HCT116 (cell line): ENCODE results near the gene GFY. TPM values are rescaled to one million over a fixed set of nuclear protein-coding genes. Genes with fewer than 3 reads are reported as not detected.
A peak's percentile ranks its signal among the peaks of the same experiment; 100 is the strongest.

Experiments used
- ATAC-seq: fragments of 200-7000 bp; cut with Tn5 transposase; 2 replicates; pipeline ENCODE4 v1.9.1; 2020; ENCODE audit warnings: mild to moderate bottlenecking, moderate library complexity
- Bru-seq: library from RNA; stranded (reverse); fragments of 400-500 nt; gene quantifications from one replicate; lab custom pipeline; 2021; lab: Mats Ljungman, UMichigan
- BruChase-seq, 2 experiments: library from RNA; stranded (reverse); fragments of 400-500 nt; gene quantifications; one replicate each; lab custom pipeline; 2021; lab: Mats Ljungman, UMichigan
- BruUV-seq: library from RNA; stranded (reverse); fragments of 400-500 nt; replicated peaks from 2 replicates; lab custom pipeline; 2021; lab: Mats Ljungman, UMichigan
- CTCF ChIA-PET: fragments of 300-600 bp; sonication (Branson Sonifier 250); formaldehyde crosslinking; loops from one replicate; lab custom pipeline; 2021; ENCODE audit warnings: antibody characterized with exemption; lab: Charles Lee
- POLR2A ChIA-PET: fragments of 300-600, 350-600 bp; sonication (Branson Sonifier 250); formaldehyde crosslinking; loops from one replicate; lab custom pipeline; 2021; ENCODE audit warnings: antibody characterized with exemption; lab: Charles Lee
- RAD21 ChIA-PET, 2 experiments: fragments of 300-600 bp; sonication (Branson Sonifier 250); formaldehyde crosslinking; loops; one replicate each; lab custom pipeline; 2023; ENCODE audit warnings: low total read pairs in 2 of 2; ENCODE audit not compliant: uncharacterized antibody in 2 of 2, unreplicated experiment in 2 of 2, low non-redundant PET in 1 of 2; lab: Charles Lee
- DNase-seq: peaks from one replicate; pipeline ENCODE4 v3.0.0-alpha.2; 2010; ENCODE audit warnings: low read depth, low spot score
- H2AFZ ChIP-seq: fragments of 200-600 bp; shearing (Covaris generic), sonication (generic); 2 replicates; pipeline ENCODE4 v1.6.1; 2017; ENCODE audit warnings: low read depth, mixed run types, mixed read lengths, antibody characterized with exemption, low read length; ENCODE audit not compliant: poor library complexity, severe bottlenecking
- H3K27ac ChIP-seq: 2 replicates; pipeline ENCODE4 v1.5.1; 2012; ENCODE audit warnings: low read depth, low read length
- H3K27me3 ChIP-seq: fragments of 200-600 bp; sonication (generic); 2 replicates; pipeline ENCODE4 v1.6.1; 2016; ENCODE audit warnings: mixed run types, low read length, mixed read lengths; ENCODE audit not compliant: insufficient read depth
- H3K36me3 ChIP-seq, 2 experiments: fragments of 200-500 bp in 1 of 2; fragments of 200-600 bp in 1 of 2; sonication (Bioruptor generic) in 1 of 2; sonication (generic) in 1 of 2; 2 replicates each; pipeline versions ENCODE4 v1.5.1 to v1.6.1; 2014 to 2016; ENCODE audit warnings: low read length in 2 of 2, inconsistent platforms in 1 of 2, mixed read lengths in 1 of 2, mixed run types in 1 of 2; ENCODE audit not compliant: insufficient read depth in 2 of 2, control insufficient read depth in 1 of 2
- H3K4me1 ChIP-seq, 2 experiments: fragments of 200-600 bp in 1 of 2; sonication (generic) in 1 of 2; 2 replicates each; pipeline versions ENCODE4 v1.5.1 to v1.6.1; 2012 to 2017; ENCODE audit warnings: low read length in 2 of 2, inconsistent platforms in 1 of 2, mild to moderate bottlenecking in 1 of 2, mixed read lengths in 1 of 2, mixed run types in 1 of 2, moderate library complexity in 1 of 2; ENCODE audit not compliant: insufficient read depth in 2 of 2, control insufficient read depth in 1 of 2
- H3K4me2 ChIP-seq: fragments of 200-600 bp; sonication (generic); 2 replicates; pipeline ENCODE4 v1.6.1; 2017; ENCODE audit warnings: mixed run types, low read length, mixed read lengths
- H3K4me3 ChIP-seq, 2 experiments: fragments of 200-600 bp in 1 of 2; sonication (generic) in 1 of 2; replicated peaks in 1 of 2; 2 replicates each; pipeline ENCODE4 v1.5.1; 2011 to 2016; ENCODE audit warnings: low read length in 2 of 2, control low read depth in 1 of 2, low read depth in 1 of 2, mild to moderate bottlenecking in 1 of 2, mixed read lengths in 1 of 2, mixed run types in 1 of 2
- H3K79me2 ChIP-seq: fragments of 200-600 bp; sonication (generic); 2 replicates; pipeline ENCODE4 v1.6.1; 2017; ENCODE audit warnings: mild to moderate bottlenecking, mixed run types, low read length, moderate library complexity, mixed read lengths; ENCODE audit not compliant: insufficient read depth
- H3K9ac ChIP-seq: fragments of 200-600 bp; sonication (generic); 2 replicates; pipeline ENCODE4 v1.6.1; 2016; ENCODE audit warnings: low read length, mixed read lengths
- H3K9me2 ChIP-seq: fragments of 200-600 bp; sonication (generic), shearing (Covaris generic); 2 replicates; pipeline ENCODE4 v1.6.1; 2017; ENCODE audit warnings: mixed run types, mild to moderate bottlenecking, moderate library complexity; ENCODE audit not compliant: insufficient read depth
- H3K9me3 ChIP-seq, 2 experiments: fragments of 200-500 bp in 1 of 2; fragments of 200-600 bp in 1 of 2; sonication (Bioruptor generic) in 1 of 2; sonication (generic) in 1 of 2; 2 replicates each; pipeline ENCODE4 v1.6.1; 2014 to 2017; ENCODE audit warnings: low read length in 2 of 2, mixed read lengths in 2 of 2, inconsistent platforms in 1 of 2, low read depth in 1 of 2, mild to moderate bottlenecking in 1 of 2, mixed run types in 1 of 2, moderate library complexity in 1 of 2; ENCODE audit not compliant: control insufficient read depth in 1 of 2, insufficient read depth in 1 of 2
- H4K20me1 ChIP-seq: fragments of 200-600 bp; sonication (generic), shearing (Covaris generic); 2 replicates; pipeline ENCODE4 v1.6.1; 2017; ENCODE audit warnings: mixed run types, mild to moderate bottlenecking, moderate library complexity; ENCODE audit not compliant: insufficient read depth
- CBX3 ChIP-seq: IDR thresholded peaks from 2 replicates; pipeline ENCODE4 v1.6.1; 2012; ENCODE audit warnings: low read depth
- ELF1 ChIP-seq: IDR thresholded peaks from 2 replicates; pipeline ENCODE4 v1.6.1; 2012; ENCODE audit warnings: low read depth, borderline replicate concordance
- EZH2 ChIP-seq: fragments of 200-600 bp; sonication (generic); IDR thresholded peaks from 2 replicates; pipeline ENCODE4 v1.6.1; 2017; ENCODE audit warnings: antibody characterized with exemption, mixed run types
- FOSL1 ChIP-seq: IDR thresholded peaks from 2 replicates; pipeline ENCODE4 v1.6.1; 2012; ENCODE audit warnings: low read depth
- JUND ChIP-seq: IDR thresholded peaks from 2 replicates; pipeline ENCODE4 v1.6.1; 2012
- POLR2AphosphoS5 ChIP-seq: IDR thresholded peaks from 2 replicates; pipeline ENCODE4 v1.6.1; 2011; ENCODE audit warnings: mild to moderate bottlenecking, low read depth, low read length, moderate library complexity
- SIN3A ChIP-seq: IDR thresholded peaks from 2 replicates; pipeline ENCODE4 v1.6.1; 2012; ENCODE audit warnings: low read depth
- SP1 ChIP-seq: IDR thresholded peaks from 2 replicates; pipeline ENCODE4 v1.6.1; 2012; ENCODE audit warnings: low read depth
- SRF ChIP-seq: IDR thresholded peaks from 2 replicates; pipeline ENCODE4 v1.6.1; 2012; ENCODE audit warnings: low read depth
- YY1 ChIP-seq: IDR thresholded peaks from 2 replicates; pipeline ENCODE4 v1.6.1; 2011; ENCODE audit warnings: low read length, low read depth, moderate library complexity, mild to moderate bottlenecking; ENCODE audit not compliant: insufficient replicate concordance; ENCODE audit errors: extremely low read depth
- ZBTB33 ChIP-seq: IDR thresholded peaks from 2 replicates; pipeline ENCODE4 v1.6.1; 2011; ENCODE audit warnings: mild to moderate bottlenecking, low read length, moderate library complexity; ENCODE audit not compliant: insufficient replicate concordance; ENCODE audit errors: extremely low read depth
- ZFX ChIP-seq: fragments of 450-650 bp; IDR thresholded peaks from 2 replicates; pipeline ENCODE4 v1.6.1; 2017
- intact Hi-C: fragments of 100-400 bp; cut with micrococcal nuclease; formaldehyde crosslinking; loops from 2 replicates; pipeline ENCODE4 v1.10.0; 2022
- long read RNA-seq: library from polyadenylated mRNA; unstranded; transcript quantifications from one replicate; pipeline ENCODE4 v2.0.0, GENCODE V29; 2021; ENCODE audit not compliant: unreplicated experiment
- polyA plus RNA-seq: library from polyadenylated mRNA; unstranded; fragments of >200 nt; gene quantifications from 2 replicates; pipeline ENCODE4 v1.2.1, GENCODE V29; 2012; ENCODE audit warnings: missing spikeins
- total RNA-seq: library from RNA; stranded (reverse); gene quantifications from one replicate; pipeline ENCODE4 v1.2.1, GENCODE V29; 2021; ENCODE audit not compliant: unreplicated experiment
- TF ChIP-seq, protein P1 (sequence below): IDR thresholded peaks from 2 replicates; pipeline ENCODE4 v1.6.1; 2012

Gene GFY, protein sequence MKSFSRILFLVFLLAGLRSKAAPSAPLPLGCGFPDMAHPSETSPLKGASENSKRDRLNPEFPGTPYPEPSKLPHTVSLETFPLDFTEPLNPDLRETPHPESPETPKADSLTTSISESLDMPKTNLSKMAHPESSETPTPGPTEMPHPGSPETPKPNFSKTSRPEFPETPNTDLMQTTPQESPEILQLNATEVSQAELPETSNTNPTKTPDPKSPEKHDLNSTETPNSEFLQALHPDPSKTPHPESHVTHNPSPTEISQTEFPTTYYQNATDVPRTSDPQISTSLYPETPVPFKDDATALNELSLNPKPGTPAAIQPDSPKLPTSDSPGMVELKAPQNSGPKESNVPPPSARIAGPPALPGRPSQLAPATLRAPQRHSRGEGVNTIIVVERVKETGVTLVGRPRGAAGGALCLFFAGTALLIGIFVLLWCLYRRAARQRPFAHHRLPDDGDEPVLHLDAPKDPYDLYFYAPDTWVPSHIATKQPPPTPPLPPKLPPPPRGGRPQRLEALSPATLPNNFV
- total RNA-seq: 2.6 TPM
- polyA plus RNA-seq: 3.9 and 4.9 TPM in 2 replicates
- Bru-seq, nascent RNA: percentile 32 among the genes with signal in this experiment
- percentile 48 among the genes with signal in this experiment for BruChase-seq, experiment 1, labeled RNA remaining after a 6-hour chase
- percentile 40 among the genes with signal in this experiment for BruChase-seq, experiment 2, labeled RNA remaining after a 2-hour chase
- long read RNA-seq, partial matches to known transcripts: 3 of 4 reads
- long read RNA-seq, other reads (novel, unspliced or antisense): 1 of 4 reads

DNA sequence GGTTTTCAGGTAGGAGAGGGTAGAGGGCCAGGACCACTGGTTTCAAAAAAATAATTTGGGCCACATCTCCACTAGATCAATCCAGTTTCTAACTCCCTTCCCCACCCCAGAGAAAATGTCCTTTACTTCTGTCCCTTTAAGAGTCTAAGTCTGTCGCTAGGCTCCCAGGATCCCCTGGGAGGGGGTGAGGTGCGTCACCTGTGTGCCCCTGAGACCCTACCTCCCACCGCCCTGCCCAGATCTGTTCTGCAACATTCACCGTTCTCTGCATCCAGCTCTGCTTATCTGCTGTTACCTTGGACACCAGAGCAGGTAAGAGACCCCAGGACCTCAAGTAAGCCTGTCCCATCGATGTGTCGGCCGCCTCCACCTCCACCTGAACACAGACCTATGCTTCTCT is at the start of gene GFY:
GFY (plus strand) TSS at position 211 of the 400 bp plus-strand sequence. CDS start 1,043 bp downstream, outside the sequence.
- peak within 1 kb of the TSS; percentile 38 for H2AFZ ChIP-seq
- peaks cover 12 to 38% of the 10 kb centered on the region in 2 experiments; a peak in 3 of 4 replicates for H3K4me1 ChIP-seq
- CTCF ChIA-PET: interaction anchor here (1.3 to 2.1 kb wide), 2 partner anchors 19 to 33 kb away, joined by 4 to 12 read pairs; no protein-coding TSS in a partner anchor
- POLR2A ChIA-PET: interaction anchor here (1.1 to 1.5 kb wide), 2 partner anchors 10 to 17 kb away, joined by 3 to 4 read pairs; no protein-coding TSS in a partner anchor
- peaks cover 16% of the 10 kb centered on the region; the same call in 1 of the 2 replicates for H3K27me3 ChIP-seq
- peak within 1 kb of the TSS; percentile 47 for H3K9ac ChIP-seq
- H3K9me3 ChIP-seq: no peaks in the 10 kb centered on the region
- DNase-seq (no peak), ATAC-seq (no peak)
- intact Hi-C loops: no loop called here
- no peaks in the 10 kb centered on the region for H3K79me2 ChIP-seq
- RAD21 ChIA-PET: no interaction called here
- no peaks in the 10 kb centered on the region for H3K9me2 ChIP-seq
- peak within 1 kb of the TSS; percentile 9 for H3K27ac ChIP-seq
- no peaks in the 10 kb centered on the region for H4K20me1 ChIP-seq
- TF ChIP-seq ZBTB33 (no peak), POLR2AphosphoS5 (no peak), SIN3A (no peak), CBX3 (no peak), SP1 (no peak), JUND (no peak), FOSL1 (no peak), ZFX (no peak), SRF (no peak), YY1 (no peak), EZH2 (no peak), ELF1 (no peak)
- TF ChIP-seq, protein P1, sequence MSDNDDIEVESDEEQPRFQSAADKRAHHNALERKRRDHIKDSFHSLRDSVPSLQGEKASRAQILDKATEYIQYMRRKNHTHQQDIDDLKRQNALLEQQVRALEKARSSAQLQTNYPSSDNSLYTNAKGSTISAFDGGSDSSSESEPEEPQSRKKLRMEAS: no peak
- no TSS peak for BruUV-seq
- H3K4me3 ChIP-seq: peak within 1 kb of the TSS; percentile 46 to 61
- H3K4me2 ChIP-seq: peak within 1 kb of the TSS; percentile 88
- H3K36me3 ChIP-seq: no peaks in the 10 kb centered on the region
